NT2/D1 (cell line): ENCODE results near the gene LBP.

Experiments used
- YY1 ChIP-seq: IDR thresholded peaks from 2 replicates; pipeline ENCODE4 v1.6.1; 2011; ENCODE audit not compliant: insufficient read length, insufficient read depth
- ZNF274 ChIP-seq: IDR thresholded peaks from 2 replicates; pipeline ENCODE4 v1.6.1; 2011; ENCODE audit warnings: mild to moderate bottlenecking, low read depth, low read length

GRCh38 chr20:38372806-38373205 is 26.5 kb downstream of the LBP start:
- no peak for TF ChIP-seq ZNF274
- no peak for TF ChIP-seq YY1
